Activated T-cell treated with anti-CD3 and anti-CD28 coated beads, Interleukin-2, amount 50 U/mL, for 4 hours (primary cell): Measurements from ENCODE around the gene SPATA31E1. TPM values are rescaled to one million over a fixed set of nuclear protein-coding genes. Genes with fewer than 3 reads are reported as not detected.

Experiments
- ATAC-seq, 2 donors: fragments of 200-7000 bp; cut with Tn5 transposase; one replicate each; pipeline ENCODE4 v1.10.0; 2021
- DNase-seq: peaks from one replicate; pipeline ENCODE4 v3.0.0-alpha.2; 2020
- H3K27me3 Mint-ChIP-seq: one replicate; pipeline ENCODE4 v1.8.0; 2021; ENCODE audit warnings: low read depth, mixed read lengths
- H3K36me3 Mint-ChIP-seq: one replicate; pipeline ENCODE4 v1.8.0; 2022; ENCODE audit warnings: mixed read lengths; ENCODE audit not compliant: insufficient read depth
- H3K4me1 Mint-ChIP-seq: one replicate; pipeline ENCODE4 v1.8.0; 2021; ENCODE audit warnings: low read depth, mixed read lengths
- H3K4me3 Mint-ChIP-seq: one replicate; pipeline ENCODE4 v1.8.0; 2021; ENCODE audit warnings: mild to moderate bottlenecking, moderate library complexity, mixed read lengths
- H3K9me3 Mint-ChIP-seq: one replicate; pipeline ENCODE4 v1.8.0; 2021; ENCODE audit warnings: mixed read lengths
- total RNA-seq, 3 donors: library from RNA; stranded (reverse); gene quantifications; one replicate each; pipeline ENCODE4 v1.2.1, GENCODE V29; 2021

The SPATA31E1 gene
- total RNA-seq, 3 donors from 2014 or later = not detected

GRCh38 chr9:87855061-87855460 is 27.6 kb upstream of the SPATA31E1 start:
- Mint-ChIP-seq H3K4me3 (no peak overlapping the region), H3K4me1 (no peaks in the 10 kb centered on the region), H3K9me3 (no peaks in the 10 kb centered on the region), H3K36me3 (no peaks in the 10 kb centered on the region), H3K27me3 (peaks cover 5% of the 10 kb centered on the region)
- no peak for DNase-seq
- no peak for ATAC-seq

DNA sequence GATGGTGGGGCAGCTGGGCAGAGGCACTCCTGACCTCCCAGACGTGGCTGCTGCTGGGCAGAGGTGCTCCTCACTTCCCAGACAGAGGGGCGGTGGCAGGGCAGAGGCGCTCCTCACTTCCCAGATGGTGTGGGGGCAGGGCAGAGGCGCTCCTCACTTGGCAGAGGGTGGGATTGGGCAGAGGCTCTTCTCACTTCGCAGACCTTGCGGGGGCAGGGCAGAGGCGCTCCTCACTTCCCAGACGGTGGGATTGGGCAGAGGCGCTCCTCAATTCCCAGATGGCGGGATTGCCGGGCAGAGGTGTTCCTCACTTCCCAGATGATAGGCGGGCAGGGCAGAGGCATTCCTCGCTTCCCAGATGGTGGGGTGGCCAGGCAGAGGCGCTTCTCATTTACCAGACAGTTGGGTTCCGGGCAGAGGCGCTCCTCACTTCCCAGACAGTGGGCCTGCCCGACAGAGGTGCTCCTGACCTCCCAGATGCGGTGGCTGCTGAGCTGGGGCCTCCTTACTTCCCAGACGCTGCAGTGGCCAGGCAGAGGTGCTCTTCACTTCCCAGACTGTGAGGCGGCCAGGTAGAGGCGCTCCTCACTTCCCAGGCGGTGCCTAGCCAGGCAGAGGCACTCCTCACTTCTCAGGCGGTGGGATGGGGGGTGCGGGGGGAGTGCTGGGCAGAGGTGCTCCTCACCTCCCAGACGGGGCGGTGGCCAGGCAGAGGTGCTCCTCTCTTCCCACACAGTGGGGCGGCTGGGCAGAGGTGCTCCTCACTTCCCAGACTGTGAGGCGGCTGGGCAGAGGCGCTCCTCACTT is 25.3 kb upstream of the SPATA31E1 start:
- no peaks in the 10 kb centered on the region for H3K4me1 Mint-ChIP-seq
- no peak overlapping the region for H3K4me3 Mint-ChIP-seq
- no peaks in the 10 kb centered on the region for H3K36me3 Mint-ChIP-seq
- H3K9me3 Mint-ChIP-seq = peaks cover 15% of the 10 kb centered on the region
- ATAC-seq (no peak), DNase-seq (no peak)
- H3K27me3 Mint-ChIP-seq = peaks cover 5% of the 10 kb centered on the region

GRCh38 chr9:87857948-87858335 is 24.7 kb upstream of the SPATA31E1 start:
- peaks cover 15% of the 10 kb centered on the region for H3K9me3 Mint-ChIP-seq
- no peaks in the 10 kb centered on the region for H3K36me3 Mint-ChIP-seq
- ATAC-seq = no peak
- no peaks in the 10 kb centered on the region for H3K4me1 Mint-ChIP-seq
- H3K27me3 Mint-ChIP-seq = peaks cover 5% of the 10 kb centered on the region
- no peak for DNase-seq
- no peak overlapping the region for H3K4me3 Mint-ChIP-seq

GRCh38 chr9:87859137-87859536 is 23.5 kb upstream of the SPATA31E1 start:
- ATAC-seq = no peak
- Mint-ChIP-seq H3K27me3 (peaks cover 5% of the 10 kb centered on the region), H3K4me1 (no peaks in the 10 kb centered on the region), H3K9me3 (peaks cover 15% of the 10 kb centered on the region), H3K36me3 (no peaks in the 10 kb centered on the region), H3K4me3 (no peak overlapping the region)
- DNase-seq = no peak

GRCh38 chr9:87859786-87860185 is 22.9 kb upstream of the SPATA31E1 start:
- H3K27me3 Mint-ChIP-seq = peaks cover 5% of the 10 kb centered on the region
- no peak for ATAC-seq

DNA sequence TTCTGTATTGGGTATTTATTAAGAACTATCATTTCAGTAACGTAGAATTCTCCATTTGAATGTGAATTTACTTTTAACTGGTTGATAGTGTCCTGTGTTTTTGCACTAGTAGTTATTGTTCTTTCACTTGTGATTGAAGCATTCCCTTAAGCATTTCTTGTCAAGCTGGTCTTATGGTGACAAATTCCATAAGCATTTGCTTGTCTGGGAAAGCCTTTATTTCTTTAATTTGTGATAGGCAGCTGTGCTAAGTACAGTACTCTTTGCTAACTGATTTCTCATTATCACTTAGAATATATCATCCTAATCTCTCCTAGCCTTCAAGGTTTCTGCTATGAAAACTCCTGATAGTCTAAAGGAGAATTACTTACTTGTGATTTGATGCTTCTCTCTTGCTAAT is 21.3 kb upstream of the SPATA31E1 start:
- no peak for DNase-seq
- Mint-ChIP-seq H3K9me3 (peaks cover 15% of the 10 kb centered on the region), H3K4me1 (no peaks in the 10 kb centered on the region), H3K4me3 (no peak overlapping the region), H3K27me3 (peaks cover 2% of the 10 kb centered on the region), H3K36me3 (no peaks in the 10 kb centered on the region)
- ATAC-seq = no peak

More at GRCh38 chr9:87859786-87860185, 22.9 kb upstream of the SPATA31E1 start:
- no peaks in the 10 kb centered on the region for H3K36me3 Mint-ChIP-seq
- no peak for DNase-seq
- H3K4me3 Mint-ChIP-seq = no peak overlapping the region
- H3K9me3 Mint-ChIP-seq = peaks cover 15% of the 10 kb centered on the region
- H3K4me1 Mint-ChIP-seq = no peaks in the 10 kb centered on the region

GRCh38 chr9:87862536-87863268 is 20.0 kb upstream of the SPATA31E1 start:
- ATAC-seq = no peak
- peaks cover 15% of the 10 kb centered on the region for H3K9me3 Mint-ChIP-seq

GRCh38 chr9:87863882-87864465 is 18.7 kb upstream of the SPATA31E1 start:
- Mint-ChIP-seq H3K9me3 (peaks cover 15% of the 10 kb centered on the region), H3K4me1 (no peaks in the 10 kb centered on the region), H3K36me3 (no peaks in the 10 kb centered on the region), H3K4me3 (no peak overlapping the region), H3K27me3 (peaks cover 4% of the 10 kb centered on the region)
- ATAC-seq (no peak), DNase-seq (no peak)

More at GRCh38 chr9:87862536-87863268, 20.0 kb upstream of the SPATA31E1 start:
- Mint-ChIP-seq H3K27me3 (peaks cover 2% of the 10 kb centered on the region), H3K4me3 (no peak overlapping the region), H3K36me3 (no peaks in the 10 kb centered on the region), H3K4me1 (no peaks in the 10 kb centered on the region)
- no peak for DNase-seq

DNA sequence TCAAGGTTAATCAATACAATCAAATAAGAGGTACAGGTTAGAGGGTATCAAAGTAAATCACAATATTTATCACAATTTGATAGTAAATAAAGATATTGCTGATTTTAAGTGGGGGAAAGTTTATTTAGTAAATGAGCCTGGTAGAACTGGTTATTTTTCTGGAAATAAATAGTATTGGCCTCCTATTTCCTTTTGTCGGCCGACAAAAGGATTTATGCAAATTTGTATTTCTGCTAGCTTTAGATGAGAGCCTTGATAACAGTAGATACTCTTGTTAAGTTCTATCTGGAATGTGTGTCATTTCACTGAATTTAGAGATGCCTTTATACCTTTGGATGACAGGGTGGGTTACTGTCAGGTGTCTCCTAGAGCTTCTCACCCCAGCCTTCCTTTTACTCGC is 17.8 kb upstream of the SPATA31E1 start:
- DNase-seq = no peak
- H3K36me3 Mint-ChIP-seq = no peaks in the 10 kb centered on the region
- no peaks in the 10 kb centered on the region for H3K4me1 Mint-ChIP-seq
- H3K4me3 Mint-ChIP-seq = no peak overlapping the region
- H3K27me3 Mint-ChIP-seq = peaks cover 2% of the 10 kb centered on the region
- ATAC-seq = no peak
- H3K9me3 Mint-ChIP-seq = peaks cover 15% of the 10 kb centered on the region

- H3K4me1 Mint-ChIP-seq = no peaks in the 10 kb centered on the region
- DNase-seq = no peak
- H3K4me3 Mint-ChIP-seq = no peak overlapping the region
- H3K36me3 Mint-ChIP-seq = no peaks in the 10 kb centered on the region
- no peak for ATAC-seq
- peaks cover 11% of the 10 kb centered on the region for H3K9me3 Mint-ChIP-seq
- peaks cover 2% of the 10 kb centered on the region for H3K27me3 Mint-ChIP-seq
These were observed 17.1 kb upstream of the SPATA31E1 start for GRCh38 chr9:87865626-87866025.

GRCh38 chr9:87867391-87867790 is 15.3 kb upstream of the SPATA31E1 start:
- ATAC-seq (no peak), DNase-seq (no peak)
- H3K4me3 Mint-ChIP-seq = no peak overlapping the region
- H3K9me3 Mint-ChIP-seq = no peaks in the 10 kb centered on the region
- peaks cover 2% of the 10 kb centered on the region for H3K27me3 Mint-ChIP-seq
- no peaks in the 10 kb centered on the region for H3K4me1 Mint-ChIP-seq
- no peaks in the 10 kb centered on the region for H3K36me3 Mint-ChIP-seq

- Mint-ChIP-seq H3K27me3 (peaks cover 2% of the 10 kb centered on the region), H3K36me3 (no peaks in the 10 kb centered on the region), H3K4me1 (no peaks in the 10 kb centered on the region), H3K9me3 (no peaks in the 10 kb centered on the region), H3K4me3 (no peak overlapping the region)
- no peak for ATAC-seq
- no peak for DNase-seq
These were observed 14.5 kb upstream of the SPATA31E1 start for GRCh38 chr9:87868175-87868574.

- no peaks in the 10 kb centered on the region for H3K9me3 Mint-ChIP-seq
- no peak for ATAC-seq
- H3K4me1 Mint-ChIP-seq = no peaks in the 10 kb centered on the region
- no peak for DNase-seq
- no peak overlapping the region for H3K4me3 Mint-ChIP-seq
- H3K36me3 Mint-ChIP-seq = no peaks in the 10 kb centered on the region
- H3K27me3 Mint-ChIP-seq = peaks cover 2% of the 10 kb centered on the region
These were observed 14.0 kb upstream of the SPATA31E1 start for GRCh38 chr9:87868635-87869034.

- Mint-ChIP-seq H3K27me3 (peaks cover 2% of the 10 kb centered on the region), H3K9me3 (no peaks in the 10 kb centered on the region), H3K36me3 (no peaks in the 10 kb centered on the region), H3K4me3 (no peak overlapping the region), H3K4me1 (no peaks in the 10 kb centered on the region)
- DNase-seq (no peak), ATAC-seq (no peak)
These were observed 13.6 kb upstream of the SPATA31E1 start for GRCh38 chr9:87869082-87869481.
